ENCODE results near the gene WWTR1.

DNA sequence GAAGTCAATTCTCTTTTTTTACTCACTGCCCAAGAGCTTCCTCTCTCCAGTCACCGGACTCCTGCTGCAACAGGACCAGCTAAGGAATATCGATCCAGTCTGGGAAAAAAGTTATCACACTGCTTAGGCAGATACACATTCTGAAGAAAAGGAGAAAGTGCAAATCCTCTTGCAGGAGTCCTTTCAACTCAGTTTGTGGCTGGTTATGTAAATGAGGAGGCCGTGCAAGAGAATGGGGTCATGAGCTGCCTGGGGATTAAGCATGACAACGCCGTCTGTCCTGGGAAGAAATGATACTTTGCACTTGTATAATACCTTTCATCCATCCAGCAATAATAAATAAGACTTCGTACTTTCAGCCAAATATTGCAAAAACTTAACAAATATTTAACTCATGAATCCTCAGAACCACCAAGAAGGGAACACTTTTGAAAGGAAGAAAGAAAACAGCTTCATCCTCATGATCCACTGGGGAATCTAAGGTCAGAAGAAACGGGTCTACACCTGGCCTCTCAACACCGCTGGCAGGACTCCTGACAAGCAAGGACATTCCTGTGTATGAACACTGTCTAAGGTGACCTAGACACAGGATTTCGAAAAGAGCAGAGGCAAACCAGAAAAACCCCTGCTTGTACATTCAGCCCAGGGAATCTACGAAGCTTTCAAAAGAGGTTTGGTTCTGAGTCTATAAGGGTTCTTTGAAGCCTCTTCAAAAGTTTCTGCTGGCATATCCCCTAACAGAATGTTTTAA is 13.1 kb upstream of the WWTR1 start:
- TF ChIP-seq, protein P1, sequence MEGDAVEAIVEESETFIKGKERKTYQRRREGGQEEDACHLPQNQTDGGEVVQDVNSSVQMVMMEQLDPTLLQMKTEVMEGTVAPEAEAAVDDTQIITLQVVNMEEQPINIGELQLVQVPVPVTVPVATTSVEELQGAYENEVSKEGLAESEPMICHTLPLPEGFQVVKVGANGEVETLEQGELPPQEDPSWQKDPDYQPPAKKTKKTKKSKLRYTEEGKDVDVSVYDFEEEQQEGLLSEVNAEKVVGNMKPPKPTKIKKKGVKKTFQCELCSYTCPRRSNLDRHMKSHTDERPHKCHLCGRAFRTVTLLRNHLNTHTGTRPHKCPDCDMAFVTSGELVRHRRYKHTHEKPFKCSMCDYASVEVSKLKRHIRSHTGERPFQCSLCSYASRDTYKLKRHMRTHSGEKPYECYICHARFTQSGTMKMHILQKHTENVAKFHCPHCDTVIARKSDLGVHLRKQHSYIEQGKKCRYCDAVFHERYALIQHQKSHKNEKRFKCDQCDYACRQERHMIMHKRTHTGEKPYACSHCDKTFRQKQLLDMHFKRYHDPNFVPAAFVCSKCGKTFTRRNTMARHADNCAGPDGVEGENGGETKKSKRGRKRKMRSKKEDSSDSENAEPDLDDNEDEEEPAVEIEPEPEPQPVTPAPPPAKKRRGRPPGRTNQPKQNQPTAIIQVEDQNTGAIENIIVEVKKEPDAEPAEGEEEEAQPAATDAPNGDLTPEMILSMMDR (IDR thresholded peaks at IDR 0.05; ENCODE audit: insufficient read depth, low read length), result no peak
- TF ChIP-seq GABPA (IDR thresholded peaks at IDR 0.05; ENCODE audit: low read depth) (no peak), POLR2AphosphoS5 (IDR thresholded peaks at IDR 0.05; ENCODE audit: low read depth) (no peak), SPI1 (IDR thresholded peaks at IDR 0.05; ENCODE audit: borderline replicate concordance, low read depth) (no peak)
- TF ChIP-seq, protein P2, sequence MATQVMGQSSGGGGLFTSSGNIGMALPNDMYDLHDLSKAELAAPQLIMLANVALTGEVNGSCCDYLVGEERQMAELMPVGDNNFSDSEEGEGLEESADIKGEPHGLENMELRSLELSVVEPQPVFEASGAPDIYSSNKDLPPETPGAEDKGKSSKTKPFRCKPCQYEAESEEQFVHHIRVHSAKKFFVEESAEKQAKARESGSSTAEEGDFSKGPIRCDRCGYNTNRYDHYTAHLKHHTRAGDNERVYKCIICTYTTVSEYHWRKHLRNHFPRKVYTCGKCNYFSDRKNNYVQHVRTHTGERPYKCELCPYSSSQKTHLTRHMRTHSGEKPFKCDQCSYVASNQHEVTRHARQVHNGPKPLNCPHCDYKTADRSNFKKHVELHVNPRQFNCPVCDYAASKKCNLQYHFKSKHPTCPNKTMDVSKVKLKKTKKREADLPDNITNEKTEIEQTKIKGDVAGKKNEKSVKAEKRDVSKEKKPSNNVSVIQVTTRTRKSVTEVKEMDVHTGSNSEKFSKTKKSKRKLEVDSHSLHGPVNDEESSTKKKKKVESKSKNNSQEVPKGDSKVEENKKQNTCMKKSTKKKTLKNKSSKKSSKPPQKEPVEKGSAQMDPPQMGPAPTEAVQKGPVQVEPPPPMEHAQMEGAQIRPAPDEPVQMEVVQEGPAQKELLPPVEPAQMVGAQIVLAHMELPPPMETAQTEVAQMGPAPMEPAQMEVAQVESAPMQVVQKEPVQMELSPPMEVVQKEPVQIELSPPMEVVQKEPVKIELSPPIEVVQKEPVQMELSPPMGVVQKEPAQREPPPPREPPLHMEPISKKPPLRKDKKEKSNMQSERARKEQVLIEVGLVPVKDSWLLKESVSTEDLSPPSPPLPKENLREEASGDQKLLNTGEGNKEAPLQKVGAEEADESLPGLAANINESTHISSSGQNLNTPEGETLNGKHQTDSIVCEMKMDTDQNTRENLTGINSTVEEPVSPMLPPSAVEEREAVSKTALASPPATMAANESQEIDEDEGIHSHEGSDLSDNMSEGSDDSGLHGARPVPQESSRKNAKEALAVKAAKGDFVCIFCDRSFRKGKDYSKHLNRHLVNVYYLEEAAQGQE (IDR thresholded peaks at IDR 0.05; ENCODE audit: insufficient replicate concordance, low read depth), result no peak

Measured in HL-60 (cell line).